GM21515 (cell line): Measurements from ENCODE around the gene MAP3K5.

ENCODE experiments used
- ATAC-seq: cut with Tn5 transposase; IDR thresholded peaks from one replicate; pipeline ENCODE4 v1.9.1; 2021; ENCODE audit not compliant: unreplicated experiment

The MAP3K5 gene

DNA sequence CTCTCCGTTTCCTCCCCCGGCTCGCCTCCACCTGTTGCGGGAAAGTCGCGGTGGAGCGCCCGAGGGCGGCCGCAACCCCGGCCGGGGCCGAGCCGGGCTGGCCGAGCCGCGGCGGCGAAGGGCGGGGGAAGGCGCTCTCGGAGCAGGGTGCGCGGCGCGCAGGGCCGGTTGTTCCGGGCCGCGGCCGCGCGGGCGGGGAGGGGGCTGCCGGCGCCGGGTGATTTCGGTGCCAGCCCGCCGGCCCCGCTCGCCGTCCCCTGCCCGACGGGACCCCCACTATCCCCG lies 242.3 kb downstream of the MAP3K5 start:
- ATAC-seq = peak; percentile 58

DNA sequence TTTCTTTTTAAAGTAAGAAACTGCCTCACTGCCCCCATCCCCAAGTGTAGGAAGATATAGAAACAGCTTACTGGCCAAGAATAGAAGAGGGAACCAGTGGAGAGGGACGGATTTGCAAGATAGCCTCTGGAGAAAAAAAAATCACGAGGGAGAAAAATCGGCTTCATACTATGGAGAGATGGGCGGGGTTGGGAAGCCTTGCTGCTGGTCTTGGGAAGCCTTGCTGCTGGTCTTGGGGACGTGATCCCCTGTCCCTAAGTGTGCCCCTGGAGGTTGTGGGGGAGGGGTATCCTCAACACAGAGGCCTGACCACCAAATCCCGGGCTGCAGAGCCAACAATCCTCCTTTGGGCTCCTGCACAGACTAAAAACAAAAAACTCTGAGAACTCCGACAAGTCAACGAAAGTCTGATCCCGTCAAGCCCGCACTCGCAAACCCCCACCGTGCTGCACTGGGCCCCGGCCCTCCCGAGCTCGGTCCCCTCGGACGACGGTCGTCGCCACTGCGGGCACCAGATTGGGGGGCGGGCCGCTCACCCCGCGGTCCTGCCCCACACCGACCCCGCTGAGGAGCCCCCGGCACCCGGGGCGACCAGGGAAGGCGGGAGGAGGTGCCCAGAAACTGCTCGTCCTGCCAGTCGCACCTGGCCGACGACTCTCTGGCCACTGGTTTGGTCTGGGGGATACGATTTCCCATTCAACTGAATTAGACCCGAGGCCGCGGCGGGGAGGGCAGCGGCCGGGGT lies 242.8 kb downstream of the MAP3K5 start:
- ATAC-seq = peak; percentile 12

DNA sequence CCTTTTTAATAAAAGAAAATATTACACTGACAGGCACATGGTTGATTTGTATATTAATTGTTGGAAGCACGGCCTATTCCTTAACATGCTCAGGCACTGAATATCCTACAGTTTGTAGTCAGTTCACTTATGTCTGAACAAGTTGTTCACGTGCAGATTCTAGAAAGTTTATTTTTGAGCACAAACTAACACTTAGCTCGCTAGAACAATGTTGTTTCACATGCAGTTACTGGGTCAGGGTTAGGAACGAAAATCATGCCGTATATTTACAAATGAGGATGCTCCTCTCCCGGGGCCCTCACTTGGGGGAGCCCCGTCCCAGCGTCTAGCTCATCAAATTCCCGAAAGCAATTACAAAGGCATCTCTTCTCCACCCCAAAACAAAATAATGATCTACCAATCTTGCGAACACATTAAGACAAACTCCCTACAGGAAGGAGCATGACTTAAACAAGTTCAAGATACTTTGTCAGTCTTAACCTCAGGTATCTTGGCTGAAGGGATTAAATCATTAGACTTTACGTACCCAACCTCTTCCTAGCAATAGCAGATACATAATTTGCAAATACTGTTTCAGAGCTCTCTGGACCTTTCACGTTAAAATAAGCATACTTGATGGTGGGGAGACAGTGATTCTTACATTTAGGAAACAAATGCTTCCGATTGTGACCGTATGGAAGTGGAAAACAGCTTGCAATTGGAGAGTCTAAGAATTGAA lies 243.5 kb downstream of the MAP3K5 start:
- ATAC-seq = no peak

DNA sequence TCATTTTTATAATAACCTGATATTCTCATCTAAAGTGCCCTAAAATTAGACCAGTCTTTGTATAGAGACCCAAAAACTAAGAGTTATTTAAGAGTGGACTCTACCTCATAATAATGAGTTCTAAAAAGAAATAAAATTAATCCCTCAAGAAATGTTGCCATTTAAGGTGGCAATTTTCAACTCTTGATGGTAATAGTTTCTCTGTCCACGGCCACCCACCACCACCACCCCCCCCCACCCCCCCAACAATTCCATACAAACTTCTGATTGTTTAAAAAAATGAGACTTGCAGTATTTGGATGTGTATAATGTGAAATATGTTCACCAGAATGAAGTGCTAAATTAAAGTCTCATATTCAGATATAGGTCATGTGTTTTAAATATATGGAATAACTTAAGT lies 244.4 kb downstream of the MAP3K5 start:
- no peak for ATAC-seq

DNA sequence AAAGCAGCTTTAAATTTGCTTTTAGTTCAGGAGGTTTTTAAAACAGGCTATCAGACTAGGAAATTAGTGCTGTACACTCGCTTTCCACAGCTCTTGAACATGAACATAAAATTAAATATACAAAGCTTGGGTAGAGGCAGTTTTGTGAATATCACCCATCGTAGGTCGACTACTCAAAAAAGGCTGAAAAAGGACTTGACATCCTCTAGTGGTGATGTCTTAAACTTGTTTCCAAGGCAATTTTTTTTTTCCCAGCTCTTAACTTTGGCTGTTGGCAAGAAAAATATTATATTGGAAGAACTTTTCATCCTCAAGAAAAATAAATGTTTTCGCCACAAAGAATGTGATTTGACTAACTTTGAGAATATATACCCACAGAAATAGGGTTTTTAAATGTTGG lies 244.9 kb downstream of the MAP3K5 start:
- ATAC-seq = no peak

DNA sequence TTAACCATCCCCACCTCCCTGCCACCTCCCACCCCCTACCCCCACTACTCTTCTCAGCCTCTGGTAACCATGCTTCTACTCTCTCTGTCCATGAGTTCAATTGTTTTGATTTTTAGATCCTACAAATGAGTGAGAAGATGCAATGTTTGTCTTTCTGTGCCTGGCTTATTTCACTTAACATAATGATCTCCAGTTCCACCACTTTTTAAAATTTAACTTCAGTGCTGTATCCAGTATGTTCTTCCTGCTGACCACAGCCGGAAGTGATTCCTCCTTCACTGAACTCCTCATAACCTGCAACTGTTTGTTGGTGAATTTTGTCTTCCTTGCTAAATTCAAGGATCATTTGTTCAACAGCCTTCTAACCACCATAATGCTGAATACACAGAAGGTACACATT lies 245.9 kb downstream of the MAP3K5 start:
- no peak for ATAC-seq

DNA sequence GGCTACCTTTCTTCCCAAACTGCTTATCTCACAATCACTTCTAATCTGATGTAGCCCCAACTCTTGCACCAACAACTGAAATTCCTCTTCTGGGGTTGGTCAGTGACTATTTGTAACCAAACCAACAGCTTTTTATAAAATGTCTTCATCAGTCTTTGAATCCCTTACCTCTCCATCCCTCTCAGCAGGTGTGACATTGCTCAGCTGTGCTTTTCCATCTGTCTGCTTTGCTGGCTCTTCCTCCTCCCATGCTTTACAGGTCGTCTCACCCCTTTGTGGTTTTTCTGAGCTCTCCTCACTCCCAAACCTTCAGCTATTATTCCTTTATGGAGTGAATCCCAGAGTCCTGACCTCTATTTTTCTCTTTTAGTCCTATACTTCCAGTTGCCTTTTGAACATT lies 248.0 kb downstream of the MAP3K5 start:
- ATAC-seq = no peak

DNA sequence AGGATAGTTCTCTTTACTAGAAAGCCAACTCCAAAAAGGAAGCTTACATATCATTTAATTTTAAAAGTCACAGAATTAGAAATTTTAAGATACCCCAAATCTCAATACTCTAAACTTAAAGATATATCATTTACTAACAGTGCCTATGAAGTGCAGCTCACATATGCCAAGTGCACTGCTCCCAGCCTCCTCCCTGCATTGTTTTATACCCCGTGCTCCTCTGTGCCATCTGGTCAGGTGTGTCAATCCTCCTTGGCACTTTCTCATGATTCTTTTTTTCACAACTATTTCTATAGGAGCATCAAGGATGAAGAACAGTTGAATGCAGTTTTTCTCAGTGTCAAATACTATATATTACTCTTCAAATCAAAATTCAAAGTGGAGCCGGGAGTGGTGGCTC lies 250.9 kb downstream of the MAP3K5 start:
- no peak for ATAC-seq

DNA sequence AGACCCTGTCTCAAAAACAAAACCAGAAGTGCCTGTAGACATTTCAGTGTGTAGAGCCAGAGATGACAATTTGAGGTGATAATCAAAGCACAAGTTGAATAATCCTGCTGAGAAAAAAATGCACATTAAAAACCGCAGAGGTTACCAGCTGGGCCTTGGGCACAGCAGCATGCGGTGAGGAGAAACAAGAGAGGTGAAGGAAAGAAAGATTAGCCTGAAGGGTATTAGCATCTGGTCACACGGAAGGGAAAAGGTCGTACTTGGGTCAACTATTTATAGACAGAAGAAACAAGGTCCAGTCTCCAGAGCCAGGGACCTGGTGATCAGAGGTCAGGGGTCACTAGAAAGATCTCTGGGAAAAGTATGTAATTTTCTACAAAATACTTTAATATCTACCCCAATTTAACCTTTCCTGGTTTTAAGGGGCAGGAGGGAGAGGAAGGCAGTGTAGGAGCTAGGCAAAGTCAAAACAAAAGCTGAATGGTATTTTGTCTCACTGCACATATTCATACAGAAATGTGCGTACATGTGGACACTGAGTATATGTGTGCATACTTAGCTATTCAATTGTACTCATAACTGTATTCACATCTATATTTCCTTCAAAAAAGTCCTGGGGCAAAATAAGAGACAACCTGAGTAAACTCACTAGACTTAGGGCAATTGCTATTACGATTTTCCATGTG lies 252.2 kb downstream of the MAP3K5 start:
- ATAC-seq = no peak

DNA sequence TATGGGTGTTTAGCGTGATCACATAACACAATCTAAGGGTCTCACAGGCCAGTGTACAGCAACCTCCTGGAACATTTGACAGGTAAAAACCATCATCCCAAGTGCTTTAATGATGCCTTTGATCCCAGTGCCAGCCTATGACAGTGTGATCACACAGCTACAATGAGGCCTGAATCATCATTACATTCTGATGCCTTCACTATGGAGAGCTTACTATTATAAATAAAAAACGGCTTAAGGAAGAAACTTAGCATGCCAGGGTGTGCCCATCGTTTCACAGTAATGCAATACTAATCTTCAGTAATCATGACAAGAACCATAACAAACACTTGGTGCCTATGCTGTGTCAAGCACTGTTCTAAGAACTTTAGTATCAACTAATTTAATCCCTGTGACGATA lies 253.4 kb downstream of the MAP3K5 start:
- ATAC-seq = no peak

DNA sequence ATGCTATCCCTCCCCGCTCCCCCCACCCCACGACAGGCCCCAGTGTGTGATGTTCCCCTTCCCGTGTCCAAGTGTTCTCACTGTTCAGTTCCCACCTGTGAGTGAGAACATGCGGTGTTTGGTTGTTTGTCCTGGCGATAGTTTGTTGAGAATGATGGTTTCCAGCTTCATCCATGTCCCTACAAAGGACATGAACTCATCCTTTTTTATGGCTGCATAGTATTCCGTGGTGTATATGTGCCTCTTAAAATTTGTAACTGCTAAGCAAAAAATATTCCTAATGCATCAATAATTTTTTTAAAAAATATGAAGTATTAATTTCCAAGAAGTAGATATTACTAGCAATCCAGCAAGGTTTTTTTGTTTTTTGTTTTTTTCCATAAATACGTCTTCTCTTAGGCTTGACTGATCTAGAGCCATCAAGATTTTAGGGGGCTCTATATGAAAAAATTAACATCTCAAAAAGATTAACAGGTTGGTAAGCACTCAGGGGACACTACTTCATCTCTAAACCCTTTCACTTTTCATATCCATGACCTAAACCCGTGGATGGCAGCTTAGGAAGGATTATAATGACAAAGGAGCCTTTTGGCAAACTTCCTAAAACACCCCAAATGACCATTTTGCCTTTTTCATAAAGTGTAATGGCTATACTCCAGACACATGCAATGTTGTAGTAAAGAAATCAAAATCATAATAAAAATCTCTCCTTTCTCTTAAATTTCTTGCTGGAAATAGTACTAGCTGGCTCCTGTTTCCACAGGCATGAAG lies 256.2 kb downstream of the MAP3K5 start:
- no peak for ATAC-seq

DNA sequence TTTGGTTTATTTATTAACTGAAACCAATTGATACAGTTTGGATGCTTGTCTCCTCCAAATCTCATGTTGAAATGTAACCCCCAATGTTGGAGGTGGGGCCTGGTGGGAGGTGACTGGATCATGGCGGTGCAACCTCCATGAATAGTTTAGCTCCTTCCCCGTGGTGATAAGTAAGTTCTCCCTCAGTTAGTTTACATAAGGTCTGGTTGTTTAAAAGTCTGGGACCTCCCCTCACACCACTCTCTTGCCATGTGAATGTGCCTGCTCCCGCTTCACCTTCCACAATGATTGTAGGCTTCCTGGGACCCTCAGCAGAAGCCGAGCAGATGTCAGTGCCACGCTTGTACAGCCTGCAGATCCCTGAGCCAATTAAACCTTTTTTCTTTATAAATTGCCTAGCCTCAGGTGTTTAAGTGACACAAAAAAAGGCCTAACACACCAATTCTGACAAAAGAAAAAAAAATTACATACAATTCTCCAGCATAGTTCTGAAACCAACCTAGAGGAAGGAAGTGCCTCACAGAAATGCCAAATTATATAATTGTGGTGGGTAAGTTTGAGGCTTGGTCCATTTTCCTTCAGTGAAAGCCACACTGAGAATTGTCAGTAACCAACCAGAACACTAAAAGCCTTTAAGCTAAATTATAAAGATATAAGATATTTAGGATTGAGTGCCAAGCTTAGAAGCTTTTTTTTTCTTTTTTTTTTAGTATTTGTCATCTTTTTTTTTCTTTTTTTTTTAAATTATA lies 257.1 kb downstream of the MAP3K5 start:
- ATAC-seq = no peak

DNA sequence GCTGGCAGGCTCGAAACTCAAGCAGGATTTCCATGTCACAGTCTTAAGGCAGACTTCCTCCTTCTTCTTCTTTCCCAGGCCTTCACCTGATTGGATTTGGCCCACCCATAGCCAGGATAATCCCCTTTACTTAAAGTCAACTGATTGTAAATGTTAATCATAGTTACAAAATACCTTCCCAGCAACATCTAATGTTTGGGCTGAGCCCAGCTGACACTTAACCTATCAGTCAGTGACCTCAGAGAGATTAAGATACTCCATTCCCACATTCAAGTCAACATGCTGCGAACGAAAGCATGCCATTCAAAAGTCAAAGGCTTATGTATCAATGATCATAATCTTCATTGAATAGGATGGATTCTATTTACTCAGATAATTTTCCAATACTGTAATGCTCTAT lies 258.0 kb downstream of the MAP3K5 start:
- ATAC-seq = no peak

DNA sequence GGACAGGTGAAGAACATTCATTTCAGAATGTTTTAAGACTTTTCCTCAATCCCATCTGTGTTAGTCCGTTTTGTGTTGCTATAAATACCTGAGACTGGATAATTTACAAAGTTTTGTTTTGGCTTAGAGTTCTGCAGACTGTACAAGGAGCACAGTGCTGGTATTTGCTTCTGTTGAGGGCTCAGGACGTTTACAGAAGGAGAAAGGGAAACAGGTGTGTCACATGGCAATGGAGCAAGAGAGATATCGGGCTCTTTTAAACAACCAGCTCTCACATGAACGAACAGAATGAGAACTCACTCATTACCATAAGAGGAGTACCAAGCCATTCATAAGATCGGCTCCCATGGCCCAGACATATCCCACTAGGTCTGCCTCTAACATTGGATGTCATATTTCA lies 258.8 kb downstream of the MAP3K5 start:
- no peak for ATAC-seq

DNA sequence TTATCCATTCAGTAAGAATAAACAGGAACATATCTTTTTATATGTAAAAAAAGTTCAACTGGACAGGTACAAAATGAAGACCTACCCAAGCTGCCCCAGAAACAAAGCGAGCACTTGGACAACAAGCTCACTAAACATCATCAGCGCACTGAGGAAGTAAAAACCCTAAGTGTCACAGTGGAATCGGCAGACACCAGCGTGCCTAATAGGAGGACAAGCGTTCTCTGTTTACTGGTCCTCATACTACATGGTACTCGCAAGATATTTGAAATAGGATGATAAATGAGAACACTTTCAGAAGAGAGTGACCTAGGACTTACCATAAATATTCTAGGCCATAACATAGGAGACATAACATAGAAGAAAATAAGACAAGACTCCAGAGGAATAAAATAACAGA lies 260.2 kb downstream of the MAP3K5 start:
- ATAC-seq = no peak

DNA sequence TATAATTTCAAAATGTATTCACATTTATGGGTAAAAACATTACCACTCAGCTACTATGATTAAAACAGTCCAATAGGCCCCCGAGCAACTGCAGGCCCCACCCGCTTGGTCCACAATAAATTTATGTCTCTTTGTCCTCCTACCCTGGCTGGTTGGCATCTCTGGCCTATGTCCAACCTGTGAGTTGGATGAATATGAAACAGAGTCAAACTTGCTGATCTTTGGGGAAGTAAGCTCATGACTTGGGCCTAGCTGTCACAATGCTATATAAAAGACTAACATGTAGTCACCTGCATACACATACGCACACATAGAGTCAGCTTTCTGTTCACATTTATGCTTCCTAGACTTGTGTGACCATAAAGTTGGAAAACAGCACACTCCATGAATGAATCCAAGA lies 262.6 kb downstream of the MAP3K5 start:
- ATAC-seq = no peak

DNA sequence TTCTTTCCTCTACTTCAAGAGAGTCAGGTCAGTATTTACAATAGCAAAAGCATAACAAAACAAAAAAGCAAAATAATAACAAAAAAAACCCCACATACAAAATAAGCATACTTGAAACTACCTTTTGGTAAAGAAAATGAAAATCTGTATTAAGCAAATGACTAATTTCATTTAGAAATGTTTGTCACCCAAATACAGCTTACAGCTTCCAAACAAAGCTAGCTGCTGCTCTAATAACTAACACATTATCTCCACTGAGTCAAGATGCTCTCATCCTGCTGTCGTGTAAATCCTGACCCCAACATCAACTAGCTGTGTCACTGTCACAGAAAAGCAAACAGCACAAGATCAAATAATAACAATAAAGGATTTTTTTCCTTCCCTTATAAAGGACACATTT lies 263.8 kb downstream of the MAP3K5 start:
- ATAC-seq = no peak

DNA sequence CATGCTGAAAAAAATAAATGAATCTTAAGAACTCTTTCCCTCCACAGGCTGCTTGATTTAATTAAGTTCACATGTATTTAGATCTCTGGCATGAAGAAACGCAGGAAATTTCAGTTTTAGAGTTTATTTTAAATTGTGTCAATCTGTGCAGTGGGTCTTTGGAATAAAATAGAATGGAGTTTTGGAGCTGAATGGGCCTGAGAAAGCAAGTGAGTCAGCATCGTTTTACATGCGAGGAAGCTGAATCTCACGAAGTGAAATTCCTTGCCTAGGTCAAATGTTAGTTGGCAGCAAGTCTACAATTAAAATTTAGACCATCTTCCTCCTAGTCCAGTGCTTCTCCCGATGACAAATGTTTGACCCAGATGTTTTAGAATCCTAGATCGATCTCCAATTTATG lies 264.4 kb downstream of the MAP3K5 start:
- ATAC-seq = no peak

DNA sequence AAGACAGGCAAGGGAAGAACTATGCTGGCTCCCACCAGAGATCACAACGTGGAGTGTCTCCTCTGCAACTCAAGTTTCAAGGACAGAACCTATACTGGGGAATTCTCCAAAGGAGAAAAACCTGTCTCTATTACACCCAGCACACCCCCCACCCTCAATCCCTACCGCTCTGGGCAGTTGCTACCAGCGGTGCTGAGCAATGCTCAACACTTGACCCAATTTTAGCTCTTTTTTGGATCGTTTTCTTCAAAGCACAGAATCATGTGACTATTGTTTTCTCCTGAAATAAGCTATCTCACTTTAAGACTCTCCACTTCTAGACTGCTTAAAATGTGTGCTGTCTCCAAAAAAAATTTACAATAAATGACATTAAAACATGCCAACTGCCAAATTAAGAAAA lies 265.3 kb downstream of the MAP3K5 start:
- ATAC-seq = no peak

DNA sequence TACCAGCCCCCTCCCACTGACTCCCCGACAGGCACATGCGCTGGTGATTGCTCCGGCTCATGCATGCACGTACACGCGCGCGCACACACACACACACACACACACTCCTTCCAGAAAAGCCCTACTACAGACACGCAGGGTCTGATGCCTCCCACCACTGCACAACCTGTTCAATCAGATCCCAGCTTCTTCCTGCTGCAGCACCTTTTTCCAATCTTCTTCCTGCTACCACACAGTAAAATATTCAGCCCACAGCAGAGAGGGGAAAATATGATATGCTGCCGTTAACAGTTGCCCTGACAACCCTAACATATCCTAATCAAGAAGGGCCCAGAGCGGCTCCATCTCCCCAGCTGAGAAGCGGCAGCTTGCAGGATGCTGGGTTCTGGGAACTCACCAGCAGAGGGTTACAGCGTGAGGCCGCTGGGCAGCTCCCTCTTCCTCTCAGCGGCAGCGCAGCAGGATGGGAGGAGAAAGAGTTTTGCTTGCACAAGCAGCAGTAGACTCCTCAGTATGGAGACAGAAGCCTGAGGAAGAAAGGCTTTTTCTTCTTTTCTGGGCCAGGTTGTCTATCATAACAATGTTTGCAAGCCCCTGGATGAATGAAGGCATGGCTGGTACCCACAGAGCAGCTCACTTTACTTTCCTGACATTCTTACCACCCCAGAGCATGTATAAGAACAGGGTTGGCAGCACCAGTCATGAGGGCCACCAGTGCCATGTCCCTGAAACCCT lies 265.9 kb downstream of the MAP3K5 start:
- ATAC-seq = no peak
